GM23248 (cell line): ENCODE measurements around the gene PRR30. TPM values are rescaled to one million over a fixed set of nuclear protein-coding genes. Genes with fewer than 3 reads are reported as not detected.

ENCODE experiments used
- DNase-seq: peaks from one replicate; pipeline ENCODE4 v3.0.0-alpha.2; 2015
- H2AFZ ChIP-seq: fragments of 200-600 bp; sonication (generic); 2 replicates; pipeline ENCODE4 v1.6.1; 2016; ENCODE audit warnings: antibody characterized with exemption
- H3F3A ChIP-seq: fragments of 200-600 bp; sonication (generic); 2 replicates; pipeline ENCODE4 v1.6.1; 2016; ENCODE audit warnings: mild to moderate bottlenecking, antibody characterized with exemption, mixed run types; ENCODE audit not compliant: insufficient read depth
- H3K27ac ChIP-seq: fragments of 200-600 bp; sonication (generic); 2 replicates; pipeline ENCODE4 v1.5.1; 2016; ENCODE audit warnings: mild to moderate bottlenecking
- H3K27me3 ChIP-seq: fragments of 200-600 bp; sonication (generic); replicated peaks from 2 replicates; pipeline ENCODE4 v1.6.1; 2016; ENCODE audit warnings: mild to moderate bottlenecking; ENCODE audit not compliant: insufficient read depth
- H3K36me3 ChIP-seq: fragments of 200-600 bp; sonication (generic); 2 replicates; pipeline ENCODE4 v1.6.1; 2016; ENCODE audit warnings: low read depth, mild to moderate bottlenecking
- H3K4me1 ChIP-seq: fragments of 200-600 bp; sonication (generic); 2 replicates; pipeline ENCODE4 v1.6.1; 2016; ENCODE audit warnings: mild to moderate bottlenecking; ENCODE audit not compliant: insufficient read depth
- H3K4me2 ChIP-seq: fragments of 200-600 bp; sonication (generic); one replicate; pipeline ENCODE4 v1.6.1; 2016; ENCODE audit warnings: mild to moderate bottlenecking; ENCODE audit not compliant: unreplicated experiment
- H3K4me3 ChIP-seq: fragments of 200-600 bp; sonication (generic); 2 replicates; pipeline ENCODE4 v1.5.1; 2016; ENCODE audit warnings: mild to moderate bottlenecking
- H3K79me2 ChIP-seq: fragments of 200-600 bp; sonication (generic); 2 replicates; pipeline ENCODE4 v1.6.1; 2016; ENCODE audit warnings: mild to moderate bottlenecking; ENCODE audit not compliant: insufficient read depth
- H3K9ac ChIP-seq: fragments of 200-600 bp; sonication (generic); 2 replicates; pipeline ENCODE4 v1.6.1; 2016; ENCODE audit warnings: mild to moderate bottlenecking
- H3K9me2 ChIP-seq: fragments of 200-600 bp; sonication (generic); 2 replicates; pipeline ENCODE4 v1.6.1; 2016; ENCODE audit warnings: mixed run types, mild to moderate bottlenecking, moderate library complexity; ENCODE audit not compliant: insufficient read depth
- H3K9me3 ChIP-seq: fragments of 200-600 bp; sonication (generic); one replicate; pipeline ENCODE4 v1.6.1; 2017; ENCODE audit warnings: low read depth
- H4K20me1 ChIP-seq: fragments of 200-600 bp; sonication (generic); 2 replicates; pipeline ENCODE4 v1.6.0; 2016; ENCODE audit not compliant: insufficient read depth
- EZH2 ChIP-seq: fragments of 200-600 bp; sonication (generic); IDR thresholded peaks from 2 replicates; pipeline ENCODE4 v1.6.1; 2018; ENCODE audit warnings: antibody characterized with exemption, mild to moderate bottlenecking; ENCODE audit not compliant: insufficient read depth, poor library complexity, severe bottlenecking
- EZH2phosphoT487 ChIP-seq: fragments of 200-600 bp; sonication (generic); IDR thresholded peaks from 2 replicates; pipeline ENCODE4 v1.6.1; 2018; ENCODE audit warnings: antibody characterized with exemption, moderate library complexity, mild to moderate bottlenecking, low read depth; ENCODE audit not compliant: insufficient read depth
- WGBS, 2 experiments: methylation state at CpG; one replicate each; pipeline ENCODE4 v1.1.6; 2015 to 2017; ENCODE audit warnings: low lambda C conversion rate in 2 of 2, low coverage in 1 of 2; ENCODE audit errors: missing lambda C conversion rate in 2 of 2; 5-methylcytosine and 5-hydroxymethylcytosine counted together
- in situ Hi-C: fragments of 300-500 bp; cut with MboI; formaldehyde crosslinking; loops from 2 replicates; pipeline ENCODE4 v1.15.0; 2020
- polyA plus RNA-seq: library from polyadenylated mRNA; unstranded; fragments of >200 nt; fragmentation: Nextera tagmentation; extraction: Ambion mirVana; gene quantifications from 2 replicates; pipeline ENCODE4 v1.2.1, GENCODE V29; 2016
- total RNA-seq: library from RNA; depleted of rRNA; stranded (reverse); fragments of >200 nt; shearing (Covaris generic); gene quantifications from 2 replicates; pipeline ENCODE4 v1.2.3, GENCODE V29; 2014

The PRR30 gene
- total and polyA plus RNA-seq, 2 experiments from 2014 or later = not detected

DNA sequence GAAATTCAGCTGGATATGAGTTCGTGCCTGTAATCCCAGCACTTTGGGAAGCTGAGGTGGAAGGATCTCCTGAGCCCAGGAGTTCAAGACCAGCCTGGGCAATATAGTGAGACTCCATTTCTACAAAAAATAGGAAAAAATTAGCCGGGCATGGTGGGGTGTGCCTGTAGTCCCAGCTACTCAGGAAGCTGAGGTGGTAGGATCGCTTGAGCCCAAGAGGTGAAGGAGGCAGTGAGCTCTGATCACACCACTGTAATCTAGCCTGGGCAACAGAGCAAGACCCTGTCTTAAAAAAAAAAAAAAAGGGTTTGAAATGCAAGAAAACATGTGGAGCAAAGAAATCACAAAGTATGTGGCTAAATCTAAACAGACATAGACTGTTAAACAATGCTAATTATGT, 30.1 kb downstream of the PRR30 start:
- WGBS, 2 experiments = 89 to 90% methylated on average over 3 of the region's 3 CpGs
- no peak overlapping the region for H3K9ac ChIP-seq
- H3K36me3 ChIP-seq = no peaks in the 10 kb centered on the region
- H2AFZ ChIP-seq = no peak overlapping the region
- no peaks in the 10 kb centered on the region for H3K9me2 ChIP-seq
- no peaks in the 10 kb centered on the region for H3K27me3 ChIP-seq
- no peak for DNase-seq
- H3K4me3 ChIP-seq = no peak overlapping the region
- no peak overlapping the region for H3K4me2 ChIP-seq
- H4K20me1 ChIP-seq = no peaks in the 10 kb centered on the region
- in situ Hi-C loops = loop anchor here (10.0 kb wide), 1 partner anchor 176 kb away; the partner anchor contains the start of gene TRIM54
- no peak for TF ChIP-seq EZH2phosphoT487
- no peak for TF ChIP-seq EZH2
- H3K4me1 ChIP-seq = no peaks in the 10 kb centered on the region
- no peak overlapping the region for H3K27ac ChIP-seq
- no peaks in the 10 kb centered on the region for H3K79me2 ChIP-seq
- H3K9me3 ChIP-seq = no peaks in the 10 kb centered on the region
- no peaks in the 10 kb centered on the region for H3F3A ChIP-seq

- in situ Hi-C loops = loop anchor here (10.0 kb wide), 1 partner anchor 177 kb away; the partner anchor contains the start of gene TRIM54
- Histone ChIP-seq H3K36me3 (no peaks in the 10 kb centered on the region), H3K79me2 (no peaks in the 10 kb centered on the region), H3F3A (no peaks in the 10 kb centered on the region), H3K27ac (no peak overlapping the region), H3K9me3 (no peaks in the 10 kb centered on the region), H3K4me3 (no peak overlapping the region), H4K20me1 (no peaks in the 10 kb centered on the region), H3K4me2 (no peak overlapping the region), H3K9ac (no peak overlapping the region), H3K27me3 (no peaks in the 10 kb centered on the region), H3K4me1 (no peaks in the 10 kb centered on the region), H3K9me2 (no peaks in the 10 kb centered on the region), H2AFZ (no peak overlapping the region)
- no peak for DNase-seq
- WGBS, 2 experiments = 93 to 95% methylated on average over 2 of the region's 2 CpGs
- TF ChIP-seq EZH2 = no peak
- TF ChIP-seq EZH2phosphoT487 = no peak
Measured at GRCh38 chr2:27108221-27108620, 31.0 kb downstream of the PRR30 start.

- 76 to 85% methylated on average over 3 of the region's 3 CpGs for WGBS, 2 experiments
- Histone ChIP-seq H3K4me2 (no peak overlapping the region), H3K36me3 (no peaks in the 10 kb centered on the region), H3K27ac (no peak overlapping the region), H4K20me1 (no peaks in the 10 kb centered on the region), H3K9ac (no peak overlapping the region), H3K27me3 (0 out of 2 replicates have a peak, but pooled peaks cover 4% of the 10 kb centered on the region), H3K9me3 (no peaks in the 10 kb centered on the region), H3K4me3 (no peak overlapping the region), H3K79me2 (no peaks in the 10 kb centered on the region), H3F3A (no peaks in the 10 kb centered on the region), H3K4me1 (no peaks in the 10 kb centered on the region), H3K9me2 (no peaks in the 10 kb centered on the region), H2AFZ (no peak overlapping the region)
- TF ChIP-seq EZH2 = no peak
- in situ Hi-C loops = loop anchor here (10.0 kb wide), 1 partner anchor 179 kb away; the partner anchor contains the start of gene TRIM54
- DNase-seq = no peak
Measured at GRCh38 chr2:27105981-27106380, 33.2 kb downstream of the PRR30 start.

DNA sequence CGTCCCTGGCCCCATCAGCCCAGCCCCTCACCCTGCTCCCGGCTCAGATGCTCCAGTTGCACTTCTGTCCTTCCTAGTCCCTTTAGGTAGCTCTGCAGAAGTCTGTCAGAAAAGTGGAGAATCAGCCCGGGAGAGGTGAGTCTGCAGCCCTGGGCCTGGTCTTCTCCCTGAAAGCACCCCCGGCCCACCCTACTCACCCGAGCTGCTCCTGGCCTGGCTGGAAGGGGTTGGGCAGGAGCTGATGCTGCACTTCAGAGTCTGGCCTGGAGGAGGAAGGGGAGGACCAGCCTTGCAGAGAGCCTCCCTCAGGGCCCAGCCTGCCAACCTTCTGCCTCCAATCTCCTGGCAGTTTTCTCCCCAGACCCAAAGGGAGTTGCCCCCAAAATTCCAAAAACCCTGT, 36.9 kb downstream of the PRR30 start:
- H3K4me2 ChIP-seq = no peak overlapping the region
- H3K27me3 ChIP-seq = 0 out of 2 replicates have a peak, but pooled peaks cover 4% of the 10 kb centered on the region
- no peak for DNase-seq
- in situ Hi-C loops = loop anchor here (5.0 to 10.0 kb wide), 2 partner anchors 90 to 182 kb away; partner anchors contain the start of gene TRIM54
- H4K20me1 ChIP-seq = no peaks in the 10 kb centered on the region
- H3K9ac ChIP-seq = no peak overlapping the region
- H3K4me1 ChIP-seq = no peaks in the 10 kb centered on the region
- no peaks in the 10 kb centered on the region for H3F3A ChIP-seq
- H3K9me2 ChIP-seq = no peaks in the 10 kb centered on the region
- no peak overlapping the region for H2AFZ ChIP-seq
- no peaks in the 10 kb centered on the region for H3K36me3 ChIP-seq
- no peak overlapping the region for H3K4me3 ChIP-seq
- 73 to 80% methylated on average over 5 of the region's 5 CpGs for WGBS, 2 experiments
- TF ChIP-seq EZH2phosphoT487 (no peak), EZH2 (no peak)
- H3K27ac ChIP-seq = no peak overlapping the region
- no peaks in the 10 kb centered on the region for H3K9me3 ChIP-seq
- no peaks in the 10 kb centered on the region for H3K79me2 ChIP-seq
